ENCODE data around the gene EPHX1.

The EPHX1 gene

DNA sequence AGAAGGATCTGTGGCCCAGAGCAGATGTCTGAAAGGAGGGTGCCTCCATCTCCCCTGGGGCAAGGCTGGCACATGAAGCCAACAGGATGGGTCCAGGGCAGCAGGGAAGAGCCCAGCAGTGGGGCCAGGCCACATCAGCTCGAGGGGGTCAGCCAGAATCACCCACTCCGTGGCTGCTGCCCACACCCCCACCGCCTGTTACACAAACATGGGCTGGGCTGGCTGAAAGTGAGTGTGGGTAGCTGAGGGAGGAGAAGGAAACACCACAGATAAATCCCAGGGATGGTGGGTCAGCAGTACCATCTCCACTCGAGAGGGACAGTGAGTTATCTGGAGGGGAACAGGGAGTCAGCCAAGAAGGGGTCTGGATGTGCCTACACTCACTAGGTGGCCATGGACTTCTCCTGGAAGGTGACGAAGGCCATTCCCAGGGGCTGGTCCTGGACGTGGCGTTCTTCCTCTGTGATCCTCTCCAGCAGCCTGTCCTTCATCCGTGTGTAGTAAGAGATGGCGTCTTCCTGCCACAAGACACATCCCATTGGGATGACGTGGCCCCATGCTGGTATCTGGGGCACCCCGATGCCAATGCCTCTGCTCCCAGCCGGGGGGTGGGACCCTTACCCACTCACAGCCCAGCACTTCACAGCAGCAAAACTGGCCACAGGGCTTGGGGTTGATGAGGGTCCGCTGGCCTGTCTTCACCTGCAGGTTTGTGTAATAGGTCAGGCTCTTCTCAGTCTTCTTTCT, 52.1 kb downstream of the EPHX1 start:
- no peak for DNase-seq (ENCODE audit: low read depth)

- DNase-seq (ENCODE audit: low read depth): no peak
Observed at GRCh38 chr1:225862581-225862950, 52.6 kb downstream of the EPHX1 start.

DNA sequence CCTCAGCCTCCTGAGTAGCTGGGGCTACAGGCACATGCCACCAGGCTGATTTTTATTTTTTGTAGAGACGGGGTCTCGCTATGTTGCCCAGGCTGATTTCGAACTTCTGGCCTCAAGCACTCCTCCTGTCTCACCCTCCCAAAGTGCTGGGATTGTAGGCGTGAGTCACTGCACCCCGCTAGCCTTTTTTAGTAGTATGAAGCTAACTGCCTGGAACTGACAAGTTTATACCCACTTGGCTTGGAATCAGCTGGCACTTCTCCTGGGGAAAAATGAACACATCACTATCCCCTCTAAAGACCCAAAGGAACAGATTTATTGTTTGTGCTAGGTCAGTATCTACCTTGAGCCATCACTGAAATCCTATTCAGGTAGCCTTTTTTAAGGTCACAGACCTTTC, 53.2 kb downstream of the EPHX1 start:
- no peak for DNase-seq (ENCODE audit: low read depth)

- DNase-seq (ENCODE audit: low read depth): no peak
Observed at GRCh38 chr1:225865514-225865913, 55.6 kb downstream of the EPHX1 start.

DNA sequence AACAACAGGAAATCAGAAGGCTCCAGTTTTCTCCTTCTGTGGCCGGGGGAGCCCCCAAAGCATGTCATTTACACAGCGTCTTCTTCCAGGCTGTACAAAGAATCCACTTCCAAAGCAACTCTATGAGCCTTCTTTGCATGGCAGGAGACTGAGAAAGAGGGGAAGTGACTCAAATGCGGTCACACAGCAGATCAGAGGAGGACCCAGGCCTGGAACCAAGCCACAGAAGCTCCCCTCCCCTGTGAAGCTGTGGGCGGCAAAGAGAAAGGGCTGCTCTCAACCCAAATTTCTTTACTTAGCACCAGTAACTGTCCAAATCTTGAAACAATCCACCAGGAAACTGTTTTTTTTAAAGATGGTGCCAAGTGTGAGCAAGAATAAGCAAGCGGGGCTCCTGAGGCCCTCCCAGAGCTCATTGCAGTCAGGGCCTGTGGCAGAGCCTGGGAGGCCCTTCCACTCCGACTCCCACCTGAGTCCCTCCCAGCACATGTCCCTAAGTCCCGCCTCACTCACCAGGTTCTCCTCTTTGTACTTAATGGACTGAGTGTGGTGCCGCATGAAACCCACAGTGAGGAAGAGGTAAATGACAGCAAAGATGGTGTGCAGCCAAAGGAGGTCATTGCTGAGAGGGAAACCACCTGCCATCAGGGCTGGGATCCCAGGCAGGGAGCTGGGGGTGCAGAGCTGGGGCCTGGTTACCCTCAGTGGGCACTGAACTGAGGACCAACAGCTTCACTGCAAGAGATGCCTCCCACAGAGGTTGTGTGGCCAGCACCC, 56.3 kb downstream of the EPHX1 start:
- peak; percentile 65 for DNase-seq (ENCODE audit: low read depth)

GRCh38 chr1:225866981-225867380, 57.1 kb downstream of the EPHX1 start:
- DNase-seq (ENCODE audit: low read depth): no peak

DNA sequence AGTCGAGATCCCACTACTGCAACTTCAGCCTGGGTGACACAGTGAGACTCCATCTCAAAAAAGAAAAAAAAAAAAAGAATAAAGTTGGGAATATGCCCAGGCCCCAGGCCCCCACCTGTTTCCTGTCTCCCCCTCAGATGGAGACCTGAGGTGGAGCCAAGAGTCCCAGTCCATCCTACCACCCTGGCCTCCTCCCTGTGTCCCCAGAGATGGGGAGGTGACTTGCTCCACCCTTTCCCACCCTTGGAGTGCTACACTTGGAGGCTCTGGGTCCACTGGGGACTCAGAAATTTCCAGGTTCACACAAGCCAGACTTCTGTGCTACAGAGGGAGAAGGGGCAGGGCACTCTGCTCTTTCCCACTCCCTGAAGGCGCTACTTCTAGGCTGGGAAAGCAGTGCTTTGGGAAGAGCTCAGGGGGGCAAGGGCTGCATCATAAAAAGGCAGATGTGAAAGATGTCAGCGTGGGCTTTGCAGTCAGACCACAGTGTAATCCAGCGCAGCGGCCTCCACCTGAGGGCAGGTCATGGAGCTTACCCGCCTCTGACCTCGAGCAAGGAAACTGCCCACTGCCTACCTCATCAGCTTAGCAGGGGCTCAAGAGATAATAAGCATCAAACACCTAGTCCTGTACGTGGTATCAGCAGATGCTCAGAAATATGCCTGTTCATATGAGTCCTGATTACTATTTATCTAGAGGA, 58.9 kb downstream of the EPHX1 start:
- no peak for DNase-seq (ENCODE audit: low read depth)

GRCh38 chr1:225870911-225871310, 61.0 kb downstream of the EPHX1 start:
- DNase-seq (ENCODE audit: low read depth): no peak

DNA sequence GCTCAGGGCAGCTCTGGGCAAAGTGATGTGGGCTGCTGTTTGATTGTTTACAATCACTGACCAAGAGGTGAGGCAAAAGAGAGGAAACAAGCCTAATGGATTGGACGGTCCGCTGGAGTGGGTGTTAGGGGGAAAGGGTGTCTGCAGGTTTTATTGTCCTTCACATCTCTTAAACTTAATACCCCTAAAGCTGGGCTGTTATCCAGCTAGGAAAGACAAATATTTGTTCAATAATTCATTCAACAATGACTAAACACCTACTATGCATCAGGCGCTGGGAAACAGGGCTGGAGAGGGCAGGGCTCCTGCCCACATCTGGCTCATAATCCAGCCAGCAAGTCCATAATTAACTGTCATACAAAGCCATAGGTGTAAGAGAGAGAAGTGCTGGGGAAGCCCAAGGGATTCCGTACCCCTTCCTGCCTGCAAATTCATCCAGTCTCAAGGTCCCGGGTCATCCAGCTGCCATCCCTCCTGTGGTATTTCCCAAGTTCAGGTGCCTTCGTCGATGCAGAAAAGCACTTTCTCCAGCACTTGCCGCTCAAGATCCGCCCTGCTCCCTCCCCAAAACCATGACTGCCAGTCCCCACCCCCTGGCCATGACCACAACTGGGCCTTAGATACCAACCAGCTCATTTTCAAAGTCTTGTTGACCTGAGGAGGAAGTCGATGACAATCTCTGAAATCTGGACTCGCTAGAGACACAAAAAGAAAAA, 61.6 kb downstream of the EPHX1 start:
- no peak for DNase-seq (ENCODE audit: low read depth)

- no peak for DNase-seq (ENCODE audit: low read depth)
Observed at GRCh38 chr1:225872075-225872430, 62.1 kb downstream of the EPHX1 start.

GRCh38 chr1:225873281-225873850, 63.4 kb downstream of the EPHX1 start:
- no peak for DNase-seq (ENCODE audit: low read depth)

DNA sequence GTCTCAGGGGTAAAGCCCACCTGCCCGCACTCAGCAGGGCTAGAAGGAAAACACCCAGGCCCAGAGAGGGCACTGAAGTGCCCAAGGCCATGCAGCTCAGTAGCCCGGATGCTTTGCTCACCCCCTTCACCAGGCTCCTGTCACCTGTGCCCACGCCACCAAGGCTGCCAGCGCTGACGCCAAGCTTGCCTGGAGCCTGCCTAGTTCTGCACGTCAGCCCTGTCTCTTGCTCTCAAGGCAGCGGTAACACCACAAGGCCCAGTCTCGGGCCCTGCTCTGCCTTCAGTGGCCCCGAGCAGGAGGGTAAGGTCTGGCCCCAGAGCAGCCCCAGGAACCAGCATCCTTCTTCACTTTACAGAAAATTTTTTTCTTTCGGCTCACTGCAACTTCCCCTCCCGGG, 64.5 kb downstream of the EPHX1 start:
- no peak for DNase-seq (ENCODE audit: low read depth)

- DNase-seq (ENCODE audit: low read depth): no peak
Observed at GRCh38 chr1:225875044-225875815, 65.3 kb downstream of the EPHX1 start.

DNA sequence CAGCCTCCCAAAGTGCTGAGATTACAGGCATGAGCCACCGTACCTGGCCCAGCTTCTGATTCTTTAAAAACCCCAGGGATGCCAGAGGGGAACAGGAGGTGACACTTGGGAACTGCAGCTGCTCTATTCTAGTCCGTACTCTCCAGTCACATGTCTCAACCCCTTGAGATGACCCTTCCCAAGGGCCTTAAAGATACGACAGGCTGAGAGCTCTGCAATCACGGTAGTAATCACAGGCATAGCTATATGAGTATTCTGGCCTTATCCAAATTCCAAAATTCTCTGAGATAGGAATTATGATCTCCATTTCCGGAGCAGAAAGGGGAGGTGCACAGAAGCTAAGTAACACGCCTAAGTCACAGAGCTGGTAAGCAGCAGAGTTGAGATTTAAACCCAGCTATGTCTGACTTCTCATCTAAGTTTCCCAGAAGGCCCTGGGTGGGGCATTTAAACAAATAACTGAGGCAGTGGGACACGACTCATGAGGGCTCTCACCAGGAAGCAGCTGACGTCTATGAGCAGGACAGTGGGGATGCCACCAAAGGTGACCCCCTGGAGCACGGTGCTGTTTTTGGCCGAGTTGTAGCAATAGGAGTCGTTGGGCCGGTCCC, 67.1 kb downstream of the EPHX1 start:
- no peak for DNase-seq (ENCODE audit: low read depth)

GRCh38 chr1:225877580-225877979, 67.7 kb downstream of the EPHX1 start:
- no peak for DNase-seq (ENCODE audit: low read depth)

GRCh38 chr1:225878282-225878681, 68.4 kb downstream of the EPHX1 start:
- DNase-seq (ENCODE audit: low read depth): no peak

GRCh38 chr1:225879521-225880221, 69.7 kb downstream of the EPHX1 start:
- DNase-seq (ENCODE audit: low read depth): no peak

GRCh38 chr1:225880222-225880588, 70.3 kb downstream of the EPHX1 start:
- DNase-seq (ENCODE audit: low read depth): no peak

DNA sequence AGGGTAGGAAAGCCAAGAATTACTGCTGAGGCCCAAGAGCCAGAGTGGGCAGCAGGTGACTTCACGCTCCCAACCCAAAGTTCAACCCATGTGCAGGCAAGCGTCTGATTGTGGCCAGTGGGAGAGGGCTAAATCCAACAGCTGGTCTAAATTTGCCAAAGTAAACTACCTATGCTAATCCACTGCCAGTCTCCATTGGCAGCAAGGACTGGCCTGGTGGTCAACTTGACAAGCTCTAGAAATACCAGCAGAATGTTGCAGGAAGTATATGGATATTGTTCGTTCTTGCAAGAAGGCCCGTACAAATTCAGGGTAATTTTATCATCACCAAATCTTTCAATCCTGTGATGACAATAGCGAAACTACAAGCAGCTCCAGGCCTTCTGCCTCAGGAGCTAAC, 70.7 kb downstream of the EPHX1 start:
- no peak for DNase-seq (ENCODE audit: low read depth)
